Endothelial cell of umbilical vein (primary cell): ENCODE measurements around the gene PVR. TPM values are rescaled to one million over a fixed set of nuclear protein-coding genes. Genes with fewer than 3 reads are reported as not detected.

Experiments used
- BruUV-seq: library from RNA; stranded (reverse); fragments of 400-500 nt; replicated peaks from 2 replicates; lab custom pipeline; 2021; lab: Mats Ljungman, UMichigan
- CTCF ChIA-PET: fragments of 300-600, 350-600 bp; sonication (Branson Sonifier 250); formaldehyde crosslinking; loops from one replicate; lab custom pipeline; 2021; ENCODE audit warnings: antibody characterized with exemption, inconsistent platforms; lab: Charles Lee
- POLR2A ChIA-PET: fragments of 300-600, 350-600 bp; sonication (Branson Sonifier 250); formaldehyde crosslinking; loops from one replicate; lab custom pipeline; 2021; ENCODE audit warnings: antibody characterized with exemption, inconsistent platforms; lab: Charles Lee
- DNase-seq: peaks from one replicate; pipeline ENCODE4 v3.0.0-alpha.2; 2011; ENCODE audit warnings: low read depth, low spot score
- FAIRE-seq: peaks from 2 replicates; lab custom pipeline; 2011; peaks lifted over from hg19 to GRCh38; lab: Jason Lieb, UNC
- H2AFZ ChIP-seq: 2 replicates; pipeline ENCODE4 v1.6.0; 2012; ENCODE audit warnings: low read depth, low read length, control low read depth, inconsistent platforms
- H3K27ac ChIP-seq: 2 replicates; pipeline ENCODE4 v1.5.1; 2011; ENCODE audit warnings: low read depth, mild to moderate bottlenecking, control low read depth, low read length, moderate library complexity; ENCODE audit not compliant: insufficient read depth
- H3K27me3 ChIP-seq, 2 experiments: 2 replicates each; pipeline versions ENCODE4 v1.6.0 to v1.6.1; 2011; ENCODE audit warnings: low read length in 2 of 2, mixed read lengths in 1 of 2; ENCODE audit not compliant: control insufficient read depth in 2 of 2, insufficient read depth in 2 of 2
- H3K36me3 ChIP-seq, 2 experiments: 2 replicates in 1 of 2; 3 replicates in 1 of 2; pipeline ENCODE4 v1.5.1; 2011; ENCODE audit warnings: low read length in 2 of 2, mild to moderate bottlenecking in 1 of 2, moderate library complexity in 1 of 2; ENCODE audit not compliant: control insufficient read depth in 2 of 2, insufficient read depth in 2 of 2; ENCODE audit errors: extremely low read depth in 1 of 2
- H3K4me1 ChIP-seq: 3 replicates; pipeline ENCODE4 v1.5.1; 2011; ENCODE audit warnings: mild to moderate bottlenecking, low read length; ENCODE audit not compliant: control insufficient read depth, insufficient read depth; ENCODE audit errors: extremely low read depth
- H3K4me2 ChIP-seq: 2 replicates; pipeline ENCODE4 v1.6.1; 2011; ENCODE audit warnings: low read length, control low read depth, mixed read lengths; ENCODE audit not compliant: insufficient read depth
- H3K4me3 ChIP-seq, 3 experiments: fragments of 200-600 bp in 1 of 3; sonication (generic), shearing (Covaris generic) in 1 of 3; replicated peaks in 1 of 3; 2 replicates each; pipeline ENCODE4 v1.5.1; 2011 to 2016; ENCODE audit warnings: control low read depth in 3 of 3, low read length in 3 of 3, mild to moderate bottlenecking in 2 of 3, inconsistent platforms in 1 of 3, low read depth in 1 of 3, moderate library complexity in 1 of 3; ENCODE audit not compliant: insufficient read depth in 1 of 3
- H3K79me2 ChIP-seq: 2 replicates; pipeline ENCODE4 v1.6.0; 2012; ENCODE audit warnings: low read length, inconsistent platforms; ENCODE audit not compliant: control insufficient read depth, insufficient read depth
- H3K9ac ChIP-seq: replicated peaks from 2 replicates; pipeline ENCODE3; 2011; ENCODE audit warnings: low read length, control low read depth; ENCODE audit not compliant: insufficient read depth; ENCODE audit errors: extremely low read depth
- H3K9me1 ChIP-seq: replicated peaks from 3 replicates; pipeline ENCODE4 v1.6.0; 2011; ENCODE audit warnings: mild to moderate bottlenecking, low read length; ENCODE audit not compliant: control insufficient read depth, insufficient read depth; ENCODE audit errors: extremely low read depth
- H3K9me3 ChIP-seq: replicated peaks from 2 replicates; pipeline ENCODE4 v1.5.1; 2012; ENCODE audit warnings: low read length, inconsistent platforms; ENCODE audit not compliant: control insufficient read depth, insufficient read depth
- H4K20me1 ChIP-seq: replicated peaks from 2 replicates; pipeline ENCODE3; 2011; ENCODE audit warnings: mild to moderate bottlenecking, low read length; ENCODE audit not compliant: control insufficient read depth, insufficient read depth; ENCODE audit errors: extremely low read depth
- CTCF ChIP-seq, 2 donors: IDR thresholded peaks; 1 replicate in 1 of 2; 2 replicates in 1 of 2; pipeline ENCODE4 v1.5.1; 2011; ENCODE audit warnings: low read length in 2 of 2, mild to moderate bottlenecking in 2 of 2, moderate library complexity in 2 of 2, control low read depth in 1 of 2, inconsistent platforms in 1 of 2, low read depth in 1 of 2; ENCODE audit not compliant: insufficient read depth in 1 of 2; ENCODE audit errors: extremely low read depth in 1 of 2
- EZH2 ChIP-seq: IDR thresholded peaks from 2 replicates; pipeline ENCODE4 v1.6.1; 2012; ENCODE audit warnings: borderline replicate concordance, low read depth, mild to moderate bottlenecking, moderate library complexity, low read length, inconsistent platforms; ENCODE audit not compliant: severe bottlenecking
- FOS ChIP-seq: IDR thresholded peaks from 2 replicates; pipeline ENCODE4 v1.6.1; 2011; ENCODE audit warnings: mild to moderate bottlenecking, low read length, moderate library complexity, borderline replicate concordance; ENCODE audit not compliant: insufficient read depth
- MAX ChIP-seq: IDR thresholded peaks from 2 replicates; pipeline ENCODE4 v1.6.1; 2011; ENCODE audit not compliant: insufficient read depth, insufficient read length
- POLR2A ChIP-seq: IDR thresholded peaks from 2 replicates; pipeline ENCODE4 v1.6.1; 2012; ENCODE audit warnings: low read depth, mild to moderate bottlenecking, control low read depth, low read length
- POLR2AphosphoS5 ChIP-seq: IDR thresholded peaks from 2 replicates; pipeline ENCODE4 v1.6.1; 2012; ENCODE audit warnings: low read depth, mild to moderate bottlenecking, control low read depth, low read length, moderate library complexity; ENCODE audit not compliant: insufficient read depth
- dilution Hi-C: fragments of 300-500 bp; cut with MboI; formaldehyde crosslinking; loops from one replicate; pipeline ENCODE4 v1.15.0; 2019; ENCODE audit warnings: low sequenced_read_pairs; ENCODE audit not compliant: extremely low pct_ligation_motif_present
- intact Hi-C: fragments of 100-400 bp; cut with micrococcal nuclease; formaldehyde crosslinking; loops from one replicate; pipeline ENCODE4 v1.10.0; 2022
- polyA plus RNA-seq, 4 experiments: library from polyadenylated mRNA; depleted of rRNA in 3 of 4; stranded (reverse) in 3 of 4; unstranded in 1 of 4; fragments of >200 nt; gene quantifications; 2 replicates each; pipeline versions ENCODE4 v1.2.1 to v1.2.3, GENCODE V29; 2011 to 2012; ENCODE audit warnings: missing spikeins in 1 of 4
- total RNA-seq: library from RNA; stranded (reverse); gene quantifications from 2 replicates; pipeline ENCODE4 v1.2.3, GENCODE V29; 2021

PVR gene
- total and polyA plus RNA-seq, 2 donors (not counting 3 experiments of a cell fraction or from before 2014, with no cell fraction given), result 133 to 226 TPM

GRCh38 chr19:44657211-44657921 lies 13.7 kb downstream of the PVR start:
- H3K9me3 ChIP-seq, result no peaks in the 10 kb centered on the region
- peaks cover 8% of the 10 kb centered on the region for H3K79me2 ChIP-seq
- ChIA-PET POLR2A (interaction anchor here (1.0 to 1.7 kb wide), 2 partner anchors 69 to 86 kb away, joined by 4 to 7 read pairs; no protein-coding TSS in a partner anchor), CTCF (interaction anchor here (0.6 to 13.3 kb wide), 23 partner anchors 9 to 189 kb away, joined by 3 to 272 read pairs (median 4); partner anchors contain the start of gene NECTIN2)
- no peaks in the 10 kb centered on the region for H4K20me1 ChIP-seq
- DNase-seq (peak; percentile 60), FAIRE-seq (peak; percentile 80)
- intact Hi-C loops (loop anchor here (1.0 kb wide), 5 partner anchors 49 to 113 kb away; no protein-coding TSS in a partner anchor), dilution Hi-C loops (no loop called here)
- BruUV-seq, result no TSS peak
- no peaks in the 10 kb centered on the region for H3K9me1 ChIP-seq
- H3K27me3 ChIP-seq, result no peaks in the 10 kb centered on the region
- TF ChIP-seq POLR2AphosphoS5, result peak; percentile 79
- peak; percentile 15 for TF ChIP-seq MAX
- TF ChIP-seq POLR2A, result peak; percentile 53
- peak; percentile 87 to 95 for TF ChIP-seq CTCF (IDR thresholded peaks at IDR 0.05; ENCODE audit: extremely low read depth in 1 of 2, insufficient read depth in 1 of 2, low read depth in 1 of 2, low read length in 2 of 2)
- no peak for TF ChIP-seq FOS
- no peak for TF ChIP-seq EZH2
- H3K4me2 ChIP-seq, result no peak overlapping the region
- H3K9ac ChIP-seq, result no peak overlapping the region
- no peak overlapping the region for H3K4me3 ChIP-seq
- H3K4me1 ChIP-seq, result no peaks in the 10 kb centered on the region
- peaks cover 43 to 49% of the 10 kb centered on the region in 2 experiments for H3K36me3 ChIP-seq
- no peak overlapping the region for H2AFZ ChIP-seq
- H3K27ac ChIP-seq, result no peak overlapping the region
